LNCAP (cell line): ENCODE measurements around the gene SELENOO.

ENCODE experiments used
- CTCF ChIP-seq: fragments of 450-650 bp; IDR thresholded peaks from 2 replicates; pipeline ENCODE4 v1.5.1; 2017; ENCODE audit warnings: mild to moderate bottlenecking

The SELENOO gene

GRCh38 chr22:50161508-50162390 is 39.1 kb upstream of the SELENOO start:
- TF ChIP-seq CTCF, result no peak

- TF ChIP-seq CTCF, result no peak
Observed at GRCh38 chr22:50162391-50162956, 38.3 kb upstream of the SELENOO start.

DNA sequence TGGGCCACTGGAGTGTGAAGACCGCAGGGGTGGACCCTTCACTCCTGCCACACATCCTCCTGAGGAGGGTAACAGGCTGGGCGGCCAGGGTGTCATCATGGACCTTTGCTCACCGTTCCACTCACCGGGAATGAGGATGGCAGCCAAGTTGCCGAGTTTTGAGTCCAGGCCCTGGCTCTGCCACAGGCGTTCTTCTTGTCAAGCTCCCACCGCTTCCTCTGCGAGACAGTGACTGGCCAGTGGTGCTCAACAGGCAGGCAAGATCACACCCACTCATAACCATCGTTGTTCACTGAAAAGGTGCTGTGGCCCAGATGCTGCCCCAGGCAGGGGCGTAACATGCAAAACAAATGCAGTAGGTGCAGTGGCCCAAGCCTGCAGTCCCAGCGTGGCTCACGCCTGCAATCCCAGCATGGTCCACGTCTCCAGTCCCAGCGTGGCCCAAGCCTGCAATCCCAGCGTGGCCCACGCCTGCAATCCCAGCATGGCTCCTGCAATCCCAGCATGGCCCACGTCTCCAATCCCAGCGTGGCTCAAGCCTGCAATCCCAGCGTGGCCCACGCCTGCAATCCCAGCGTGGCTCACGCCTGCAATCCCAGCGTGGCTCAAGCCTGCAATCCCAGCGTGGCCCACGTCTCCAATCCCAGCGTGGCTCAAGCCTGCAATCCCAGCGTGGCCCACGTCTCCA is 35.2 kb upstream of the SELENOO start:
- TF ChIP-seq CTCF, result no peak

DNA sequence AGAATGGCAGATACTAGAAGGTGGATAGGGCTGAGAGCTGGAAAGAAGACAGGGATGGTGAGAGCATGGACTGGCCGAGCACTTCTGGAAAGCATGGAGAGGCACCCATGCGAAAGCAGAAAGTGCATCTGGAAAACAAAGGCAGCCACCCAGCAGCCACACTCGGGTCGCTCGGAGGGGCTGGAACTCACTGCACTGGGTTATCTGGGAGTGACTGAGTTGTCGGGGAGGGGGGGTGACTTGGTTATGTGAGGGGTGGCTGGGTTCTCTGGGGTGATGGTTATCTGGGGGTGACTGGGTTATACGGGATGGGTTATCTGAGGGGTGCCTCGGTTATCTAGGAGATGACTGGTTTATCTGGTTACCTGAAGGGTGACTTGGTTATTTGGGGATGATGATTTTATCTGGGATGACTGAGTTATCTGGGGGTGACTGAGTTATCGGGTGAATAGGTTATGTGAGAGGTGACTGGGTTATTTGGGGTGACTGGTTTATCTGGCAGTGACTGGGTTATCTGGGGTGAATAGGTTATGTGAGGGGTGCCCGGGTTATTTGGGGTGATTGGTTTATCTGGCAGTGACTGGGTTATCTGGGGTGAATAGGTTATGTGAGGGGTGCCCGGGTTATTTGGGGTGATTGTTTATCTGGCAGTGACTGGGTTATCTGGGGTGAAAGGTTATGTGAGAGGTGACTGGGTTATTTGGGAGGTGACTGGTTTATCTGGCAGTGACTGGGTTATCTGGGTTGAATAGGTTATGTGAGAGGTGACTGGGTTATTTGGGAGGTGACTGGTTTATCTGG is 32.9 kb upstream of the SELENOO start:
- no peak for TF ChIP-seq CTCF

DNA sequence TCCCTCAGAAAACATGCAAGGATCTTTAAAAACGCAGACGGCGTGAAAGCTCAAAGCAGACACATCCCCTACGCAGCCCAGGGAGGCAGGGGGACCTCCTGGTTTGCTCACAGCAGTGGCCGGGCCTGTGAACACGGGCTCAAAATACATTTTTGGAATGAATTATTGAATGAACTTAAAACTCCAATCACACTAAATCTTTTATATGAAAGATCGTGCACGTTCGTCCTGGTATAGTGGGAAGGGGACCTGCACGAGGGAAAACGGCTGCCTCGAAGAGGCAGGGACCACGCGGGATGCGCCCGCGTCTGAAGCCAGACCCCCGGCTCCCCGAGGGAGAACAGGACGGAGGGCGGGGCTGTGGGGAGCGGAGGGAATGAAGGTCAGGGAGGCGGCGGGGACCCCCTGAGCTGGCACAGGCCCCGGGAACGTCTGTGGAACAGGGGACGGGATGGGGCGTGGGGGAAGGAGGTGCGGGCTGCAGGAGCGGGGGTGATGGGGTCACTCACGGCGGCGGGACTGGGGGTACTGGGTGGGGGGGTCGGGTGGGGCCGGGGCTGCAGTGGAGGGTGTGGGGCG is 31.5 kb upstream of the SELENOO start:
- no peak for TF ChIP-seq CTCF

DNA sequence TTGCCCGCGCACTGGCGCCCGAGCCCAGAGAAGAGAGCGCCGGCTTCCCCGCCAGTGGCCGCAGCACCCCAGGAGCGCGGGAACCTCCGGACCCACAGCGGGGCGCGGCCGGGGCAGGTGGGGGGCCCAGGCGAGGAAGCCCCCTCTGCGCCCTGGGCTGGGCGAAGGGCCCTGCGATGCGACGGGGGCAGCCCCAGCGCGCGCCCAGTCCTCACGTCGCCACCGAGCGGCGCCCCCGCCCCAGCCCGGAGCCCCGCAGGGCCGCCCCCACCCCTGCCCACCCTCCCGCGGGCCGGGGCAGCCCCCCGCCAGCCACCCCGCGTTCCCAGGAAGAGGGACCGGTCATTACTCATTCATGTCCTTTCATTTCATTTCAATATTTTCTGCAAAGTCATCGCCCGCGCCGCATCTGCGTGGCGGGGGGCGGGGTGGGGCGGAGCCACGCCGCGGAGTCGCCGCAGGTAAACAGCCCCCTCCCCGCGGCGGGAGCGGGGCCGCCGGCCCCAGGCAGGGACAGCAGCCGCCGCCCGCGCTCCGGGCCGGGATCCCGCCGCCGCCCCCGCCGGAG is 31.0 kb upstream of the SELENOO start:
- TF ChIP-seq CTCF, result 0 out of 2 replicates have a peak, but pooled peaks have one; percentile 25
